GM21360 (cell line): Measurements from ENCODE around the gene CDK14.

ENCODE experiments used
- ATAC-seq: cut with Tn5 transposase; IDR thresholded peaks from one replicate; pipeline ENCODE4 v1.9.1; 2021; ENCODE audit warnings: mild to moderate bottlenecking, moderate library complexity; ENCODE audit not compliant: unreplicated experiment

CDK14 gene

GRCh38 chr7:90596671-90597562 is 796 bp downstream of the CDK14 start:
- peak; percentile 35 for ATAC-seq

- no peak for ATAC-seq
These were observed 1.6 kb downstream of the CDK14 start for GRCh38 chr7:90597563-90598253.

GRCh38 chr7:90599038-90599437 is 2.9 kb downstream of the CDK14 start:
- ATAC-seq, result no peak

- ATAC-seq, result no peak
These were observed 3.9 kb downstream of the CDK14 start for GRCh38 chr7:90599892-90600555.

- no peak for ATAC-seq
These were observed 6.2 kb downstream of the CDK14 start for GRCh38 chr7:90602303-90602702.

- no peak for ATAC-seq
These were observed 7.2 kb downstream of the CDK14 start for GRCh38 chr7:90603346-90603745.

- no peak for ATAC-seq
These were observed 8.3 kb downstream of the CDK14 start for GRCh38 chr7:90604383-90604782.

GRCh38 chr7:90605055-90605454 is 8.9 kb downstream of the CDK14 start:
- ATAC-seq, result peak; percentile 47

GRCh38 chr7:90607196-90607595 is 11.1 kb downstream of the CDK14 start:
- no peak for ATAC-seq

- no peak for ATAC-seq
These were observed 14.0 kb downstream of the CDK14 start for GRCh38 chr7:90610105-90610504.

- ATAC-seq, result no peak
These were observed 15.0 kb downstream of the CDK14 start for GRCh38 chr7:90611115-90611514.

- ATAC-seq, result peak; percentile 89
These were observed 17.0 kb downstream of the CDK14 start for GRCh38 chr7:90613088-90613498.

- ATAC-seq, result no peak
These were observed 21.3 kb downstream of the CDK14 start for GRCh38 chr7:90617442-90617841.

- ATAC-seq, result no peak
These were observed 22.8 kb downstream of the CDK14 start for GRCh38 chr7:90618876-90619275.

- ATAC-seq, result no peak
These were observed 25.1 kb downstream of the CDK14 start for GRCh38 chr7:90621125-90621746.

GRCh38 chr7:90621747-90622140 is 25.6 kb downstream of the CDK14 start:
- no peak for ATAC-seq

- ATAC-seq, result no peak
These were observed 26.5 kb downstream of the CDK14 start for GRCh38 chr7:90622670-90623069.

GRCh38 chr7:90624225-90624911 is 28.2 kb downstream of the CDK14 start:
- no peak for ATAC-seq

- ATAC-seq, result no peak
These were observed 28.9 kb downstream of the CDK14 start for GRCh38 chr7:90625051-90625450.

- ATAC-seq, result no peak
These were observed 29.4 kb downstream of the CDK14 start for GRCh38 chr7:90625562-90625961.

- ATAC-seq, result no peak
These were observed 29.9 kb downstream of the CDK14 start for GRCh38 chr7:90626013-90626412.
